K562 (cell line): Measurements from ENCODE around the gene TUBA1B. TPM values are rescaled to one million over a fixed set of nuclear protein-coding genes. Genes with fewer than 3 reads are reported as not detected.

Source experiments
- ARID1B ChIP-seq: fragments of 450-650 bp; IDR thresholded peaks from 2 replicates; pipeline ENCODE4 v1.6.1; 2016; ENCODE audit warnings: antibody characterized with exemption, mild to moderate bottlenecking, inconsistent platforms
- MYBL2 ChIP-seq, 2 experiments: fragments of 450-650 bp in 1 of 2; sonication (generic) in 1 of 2; formaldehyde crosslinking in 1 of 2; IDR thresholded peaks; 2 replicates each; pipeline versions ENCODE4 v1.6.1 to v1.8.1; 2017 to 2022; ENCODE audit warnings: borderline replicate concordance in 1 of 2, inconsistent platforms in 1 of 2, low read depth in 1 of 2, mild to moderate bottlenecking in 1 of 2, missing genetic modification reagents in 1 of 2, moderate library complexity in 1 of 2
- NCOA4 ChIP-seq: fragments of 450-650 bp; IDR thresholded peaks from 2 replicates; pipeline ENCODE4 v1.6.1; 2018; ENCODE audit warnings: mild to moderate bottlenecking; ENCODE audit not compliant: partially characterized antibody
- POU5F1 ChIP-seq: fragments of 150-350 bp; IDR thresholded peaks from 2 replicates; pipeline ENCODE4 v1.6.1; 2014; ENCODE audit warnings: borderline replicate concordance, low read length, low read depth, mild to moderate bottlenecking; ENCODE audit not compliant: partially characterized antibody
- TBP ChIP-seq: optimal IDR thresholded peaks from 2 replicates; pipeline ENCODE3; 2011; ENCODE audit warnings: low read depth, low read length, improper control_type of control experiment
- TEAD4 ChIP-seq, 2 experiments: sonication (generic) in 1 of 2; formaldehyde crosslinking in 1 of 2; IDR thresholded peaks; 2 replicates each; pipeline versions ENCODE4 v1.6.1 to v1.8.0; 2012 to 2022; ENCODE audit warnings: borderline replicate concordance in 1 of 2, inconsistent platforms in 1 of 2, low read length in 1 of 2, mild to moderate bottlenecking in 1 of 2, missing genetic modification reagents in 1 of 2
- YY1 ChIP-seq, 3 experiments: IDR thresholded peaks; 2 replicates each; pipeline ENCODE4 v1.6.1; 2011; ENCODE audit warnings: low read length in 2 of 3, mild to moderate bottlenecking in 2 of 3, moderate library complexity in 2 of 3, borderline replicate concordance in 1 of 3, control low read depth in 1 of 3, low read depth in 1 of 3; ENCODE audit not compliant: insufficient read depth in 3 of 3, insufficient replicate concordance in 2 of 3, control insufficient read depth in 1 of 3, insufficient read length in 1 of 3; ENCODE audit errors: extremely low read depth in 1 of 3
- ZFP36 ChIP-seq: fragments of 150-350 bp; IDR thresholded peaks from 2 replicates; pipeline ENCODE4 v1.6.1; 2018; ENCODE audit warnings: low read length, low read depth; ENCODE audit not compliant: partially characterized antibody
- ZNF384 ChIP-seq: IDR thresholded peaks from 2 replicates; pipeline ENCODE4 v1.6.1; 2012; ENCODE audit warnings: low read depth, low read length, improper control_type of control experiment
- ZNF436 ChIP-seq: fragments of 250-450, 450-650 bp; sonication (Bioruptor Pico); formaldehyde crosslinking; IDR thresholded peaks from 2 replicates; pipeline ENCODE4 v1.7.0; 2020; ENCODE audit warnings: mild to moderate bottlenecking
- polyA plus RNA-seq, 8 experiments: library from polyadenylated mRNA; depleted of rRNA in 4 of 8; stranded (reverse) in 5 of 8; unstranded in 3 of 8; fragments of >200 nt; fragmentation: Nextera tagmentation in 2 of 8; fragmentation: Illumina TruSeq in 1 of 8; extraction: Ambion mirVana in 2 of 8; extraction: Trizol in 1 of 8; gene quantifications; 2 replicates each; pipeline versions ENCODE4 v1.2.1 to v1.2.3, GENCODE V29; 2011 to 2014; ENCODE audit warnings: inconsistent platforms in 1 of 8, missing spikeins in 1 of 8
- total RNA-seq, 7 experiments: library from RNA; depleted of rRNA in 6 of 7; stranded (reverse); fragments of >200 nt in 6 of 7; fragmentation: Illumina TruSeq in 2 of 7; extraction: Trizol in 2 of 7; gene quantifications; 2 replicates each; pipeline versions ENCODE4 v1.2.1 to v1.2.3, GENCODE V29; 2011 to 2021; ENCODE audit warnings: low replicate concordance in 1 of 7
- TF ChIP-seq, protein P1 (sequence below), 2 experiments: fragments of 450-650 bp; IDR thresholded peaks; 2 replicates each; pipeline ENCODE4 v1.6.1; 2016; ENCODE audit warnings: mild to moderate bottlenecking in 2 of 2, borderline replicate concordance in 1 of 2, low read depth in 1 of 2, moderate library complexity in 1 of 2
- TF ChIP-seq, protein P2 (sequence below): sonication (generic); formaldehyde crosslinking; IDR thresholded peaks from 2 replicates; pipeline ENCODE4 v1.4.0; 2020; ENCODE audit warnings: mild to moderate bottlenecking, missing genetic modification reagents
- TF ChIP-seq, protein P3 (sequence below): sonication (generic); formaldehyde crosslinking; IDR thresholded peaks from 2 replicates; pipeline ENCODE4 v1.8.1; 2023; ENCODE audit warnings: mild to moderate bottlenecking, missing genetic modification reagents

Gene TUBA1B
- total and polyA plus RNA-seq, 9 of the 15 experiments (the other 6 are each of a cell fraction or from before 2014, with no cell fraction given) = 2,189 to 4,624 (median 2,628) TPM

GRCh38 chr12:49098035-49098451 lies 33.2 kb downstream of the TUBA1B start (continued):
- TF ChIP-seq, protein P1, sequence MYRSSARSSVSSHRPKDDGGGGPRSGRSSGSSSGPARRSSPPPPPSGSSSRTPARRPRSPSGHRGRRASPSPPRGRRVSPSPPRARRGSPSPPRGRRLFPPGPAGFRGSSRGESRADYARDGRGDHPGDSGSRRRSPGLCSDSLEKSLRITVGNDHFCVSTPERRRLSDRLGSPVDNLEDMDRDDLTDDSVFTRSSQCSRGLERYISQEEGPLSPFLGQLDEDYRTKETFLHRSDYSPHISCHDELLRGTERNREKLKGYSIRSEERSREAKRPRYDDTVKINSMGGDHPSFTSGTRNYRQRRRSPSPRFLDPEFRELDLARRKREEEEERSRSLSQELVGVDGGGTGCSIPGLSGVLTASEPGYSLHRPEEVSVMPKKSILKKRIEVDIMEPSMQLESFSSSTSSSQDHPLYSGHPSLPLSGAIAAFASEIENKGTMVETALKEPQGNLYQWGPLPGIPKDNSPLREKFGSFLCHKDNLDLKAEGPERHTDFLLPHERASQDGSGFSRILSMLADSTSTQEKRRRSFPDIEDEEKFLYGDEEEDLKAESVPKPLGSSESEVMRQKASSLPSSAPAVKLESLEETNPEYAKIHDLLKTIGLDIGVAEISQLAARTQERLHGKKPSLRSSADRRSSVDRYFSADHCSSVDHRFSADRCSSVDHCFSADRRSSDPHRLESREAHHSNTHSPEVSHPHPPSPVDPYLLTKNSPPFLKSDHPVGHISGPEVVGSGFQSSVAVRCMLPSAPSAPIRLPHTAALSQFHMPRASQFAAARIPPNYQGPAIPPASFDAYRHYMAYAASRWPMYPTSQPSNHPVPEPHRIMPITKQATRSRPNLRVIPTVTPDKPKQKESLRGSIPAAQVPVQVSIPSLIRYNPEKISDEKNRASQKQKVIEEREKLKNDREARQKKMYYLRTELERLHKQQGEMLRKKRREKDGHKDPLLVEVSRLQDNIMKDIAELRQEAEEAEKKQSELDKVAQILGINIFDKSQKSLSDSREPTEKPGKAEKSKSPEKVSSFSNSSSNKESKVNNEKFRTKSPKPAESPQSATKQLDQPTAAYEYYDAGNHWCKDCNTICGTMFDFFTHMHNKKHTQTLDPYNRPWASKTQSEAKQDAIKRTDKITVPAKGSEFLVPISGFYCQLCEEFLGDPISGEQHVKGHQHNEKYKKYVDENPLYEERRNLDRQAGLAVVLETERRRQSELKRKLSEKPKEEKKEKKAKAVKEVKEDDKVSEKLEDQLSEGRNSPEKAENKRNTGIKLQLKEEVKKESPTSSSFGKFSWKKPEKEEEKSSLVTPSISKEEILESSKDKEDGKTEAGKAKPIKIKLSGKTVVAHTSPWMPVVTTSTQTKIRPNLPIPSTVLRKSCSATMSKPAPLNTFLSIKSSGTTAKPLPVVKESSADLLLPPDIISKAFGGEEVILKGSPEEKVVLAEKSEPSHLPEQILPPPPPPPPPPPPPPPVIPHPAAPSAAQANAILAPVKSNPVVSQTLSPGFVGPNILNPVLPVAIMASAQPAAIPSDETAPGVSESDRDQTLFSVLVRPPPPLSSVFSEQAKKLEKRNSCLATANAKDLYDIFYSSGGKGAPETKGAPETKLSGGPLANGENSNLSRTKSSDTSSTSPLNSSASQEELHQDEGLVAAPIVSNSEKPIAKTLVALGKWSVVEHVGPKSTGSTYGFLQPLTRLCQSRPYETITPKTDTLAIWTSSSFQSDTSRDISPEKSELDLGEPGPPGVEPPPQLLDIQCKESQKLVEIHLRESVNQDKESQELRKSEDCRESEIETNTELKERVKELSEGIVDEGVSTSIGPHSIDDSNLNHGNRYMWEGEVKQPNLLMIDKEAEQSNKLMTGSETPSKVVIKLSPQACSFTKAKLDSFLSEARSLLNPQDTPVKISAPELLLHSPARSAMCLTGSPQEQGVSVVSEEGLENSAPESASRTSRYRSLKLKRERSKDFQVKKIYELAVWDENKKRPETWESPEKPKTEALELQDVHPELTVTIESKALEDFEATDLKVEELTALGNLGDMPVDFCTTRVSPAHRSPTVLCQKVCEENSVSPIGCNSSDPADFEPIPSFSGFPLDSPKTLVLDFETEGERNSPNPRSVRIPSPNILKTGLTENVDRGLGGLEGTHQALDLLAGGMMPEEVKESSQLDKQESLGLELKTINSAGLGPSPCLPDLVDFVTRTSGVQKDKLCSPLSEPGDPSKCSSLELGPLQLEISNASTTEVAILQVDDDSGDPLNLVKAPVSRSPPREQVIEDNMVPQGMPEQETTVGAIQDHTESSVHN (IDR thresholded peaks at IDR 0.05; ENCODE audit: borderline replicate concordance in 1 of 2, low read depth in 1 of 2) = no peak
- TF ChIP-seq, protein P2, sequence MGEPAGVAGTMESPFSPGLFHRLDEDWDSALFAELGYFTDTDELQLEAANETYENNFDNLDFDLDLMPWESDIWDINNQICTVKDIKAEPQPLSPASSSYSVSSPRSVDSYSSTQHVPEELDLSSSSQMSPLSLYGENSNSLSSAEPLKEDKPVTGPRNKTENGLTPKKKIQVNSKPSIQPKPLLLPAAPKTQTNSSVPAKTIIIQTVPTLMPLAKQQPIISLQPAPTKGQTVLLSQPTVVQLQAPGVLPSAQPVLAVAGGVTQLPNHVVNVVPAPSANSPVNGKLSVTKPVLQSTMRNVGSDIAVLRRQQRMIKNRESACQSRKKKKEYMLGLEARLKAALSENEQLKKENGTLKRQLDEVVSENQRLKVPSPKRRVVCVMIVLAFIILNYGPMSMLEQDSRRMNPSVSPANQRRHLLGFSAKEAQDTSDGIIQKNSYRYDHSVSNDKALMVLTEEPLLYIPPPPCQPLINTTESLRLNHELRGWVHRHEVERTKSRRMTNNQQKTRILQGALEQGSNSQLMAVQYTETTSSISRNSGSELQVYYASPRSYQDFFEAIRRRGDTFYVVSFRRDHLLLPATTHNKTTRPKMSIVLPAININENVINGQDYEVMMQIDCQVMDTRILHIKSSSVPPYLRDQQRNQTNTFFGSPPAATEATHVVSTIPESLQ (CRISPR knock-in tag) = no peak
- TF ChIP-seq YY1 (IDR thresholded peaks at IDR 0.05; ENCODE audit: borderline replicate concordance in 1 of 3, control insufficient read depth in 1 of 3, extremely low read depth in 1 of 3, insufficient read depth in 3 of 3, insufficient read length in 1 of 3, insufficient replicate concordance in 2 of 3, low read depth in 1 of 3, low read length in 2 of 3) (no peak), ARID1B (no peak), ZFP36 (peak; percentile 91), POU5F1 (no peak), TEAD4 (IDR thresholded peaks at IDR 0.05; ENCODE audit: low read length) (0 out of 2 replicates have a peak, but pooled peaks have one; percentile 29), TEAD4 (CRISPR knock-in tag; IDR thresholded peaks at IDR 0.05; ENCODE audit: borderline replicate concordance) (no peak), ZNF384 (no peak), ZNF436 (CRISPR knock-in tag) (no peak), MYBL2 (IDR thresholded peaks at IDR 0.05; ENCODE audit: low read depth) (no peak), MYBL2 (CRISPR knock-in tag; IDR thresholded peaks at IDR 0.05; ENCODE audit: borderline replicate concordance) (no peak), TBP (no peak), NCOA4 (no peak)
- TF ChIP-seq, protein P3, sequence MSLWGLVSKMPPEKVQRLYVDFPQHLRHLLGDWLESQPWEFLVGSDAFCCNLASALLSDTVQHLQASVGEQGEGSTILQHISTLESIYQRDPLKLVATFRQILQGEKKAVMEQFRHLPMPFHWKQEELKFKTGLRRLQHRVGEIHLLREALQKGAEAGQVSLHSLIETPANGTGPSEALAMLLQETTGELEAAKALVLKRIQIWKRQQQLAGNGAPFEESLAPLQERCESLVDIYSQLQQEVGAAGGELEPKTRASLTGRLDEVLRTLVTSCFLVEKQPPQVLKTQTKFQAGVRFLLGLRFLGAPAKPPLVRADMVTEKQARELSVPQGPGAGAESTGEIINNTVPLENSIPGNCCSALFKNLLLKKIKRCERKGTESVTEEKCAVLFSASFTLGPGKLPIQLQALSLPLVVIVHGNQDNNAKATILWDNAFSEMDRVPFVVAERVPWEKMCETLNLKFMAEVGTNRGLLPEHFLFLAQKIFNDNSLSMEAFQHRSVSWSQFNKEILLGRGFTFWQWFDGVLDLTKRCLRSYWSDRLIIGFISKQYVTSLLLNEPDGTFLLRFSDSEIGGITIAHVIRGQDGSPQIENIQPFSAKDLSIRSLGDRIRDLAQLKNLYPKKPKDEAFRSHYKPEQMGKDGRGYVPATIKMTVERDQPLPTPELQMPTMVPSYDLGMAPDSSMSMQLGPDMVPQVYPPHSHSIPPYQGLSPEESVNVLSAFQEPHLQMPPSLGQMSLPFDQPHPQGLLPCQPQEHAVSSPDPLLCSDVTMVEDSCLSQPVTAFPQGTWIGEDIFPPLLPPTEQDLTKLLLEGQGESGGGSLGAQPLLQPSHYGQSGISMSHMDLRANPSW = no peak
